Measurements from ENCODE around the gene FBXL15. TPM values are rescaled to one million over a fixed set of nuclear protein-coding genes. Genes with fewer than 3 reads are reported as not detected.

FBXL15 gene
- total RNA-seq, result 5.6 and 5.7 TPM in 2 replicates

GRCh38 chr10:102420714-102421506 lies at the start of gene FBXL15:
TSS of gene FBXL15 (plus strand) at chr10:102420836. CDS start at chr10:102421130, 294 bp downstream.

GRCh38 chr10:102395400-102396316 lies 25.0 kb upstream of the FBXL15 start, which contains the start of gene NFKB2:
TSS of gene NFKB2 (plus strand) at chr10:102395705. CDS start at chr10:102395960, 255 bp downstream.

GRCh38 chr10:102418622-102419268 lies 1.9 kb upstream of the FBXL15 start, which contains the start of gene PSD:
TSS of gene PSD (minus strand) at chr10:102418785. CDS start at chr10:102417038, 1,747 bp downstream.

GRCh38 chr10:102432162-102432950 lies 11.7 kb downstream of the FBXL15 start, which contains the start of gene CUEDC2:
TSS of gene CUEDC2 (minus strand) at chr10:102432574. CDS start at chr10:102425188, 7,386 bp downstream.

GRCh38 chr10:102451105-102451969 lies 30.7 kb downstream of the FBXL15 start, which contains the start of gene C10orf95:
TSS of gene C10orf95 (minus strand) at chr10:102451543. CDS start at chr10:102451093, 450 bp downstream.

Other genes with a start within 250 kb of the FBXL15 start
- not detected in 2 replicates for gene ELOVL3, start 194.5 kb upstream of the FBXL15 start, total RNA-seq
- not detected in 2 replicates for gene PITX3, start 179.3 kb upstream of the FBXL15 start, total RNA-seq
- 11.1 and 11.9 TPM in 2 replicates for gene GBF1, start 175.3 kb upstream of the FBXL15 start, total RNA-seq
- gene NFKB2, start 25.1 kb upstream of the FBXL15 start, total RNA-seq, result 13.6 and 14.3 TPM in 2 replicates
- 0.11 and 0.26 TPM in 2 replicates for gene PSD, start 2.1 kb upstream of the FBXL15 start, total RNA-seq
- gene CUEDC2, start 11.7 kb downstream of the FBXL15 start, total RNA-seq, result 30.8 and 34.1 TPM in 2 replicates
- not detected in 2 replicates for gene C10orf95, start 30.7 kb downstream of the FBXL15 start, total RNA-seq
- gene ACTR1A, start 81.9 kb downstream of the FBXL15 start, total RNA-seq, result 142 and 144 TPM in 2 replicates
- 3.0 and 4.7 TPM in 2 replicates for gene SUFU, start 83.1 kb downstream of the FBXL15 start, total RNA-seq
- gene TRIM8, start 223.6 kb downstream of the FBXL15 start, total RNA-seq, result 56.6 and 58.6 TPM in 2 replicates